Peyer's patch (tissue), 4 donors: ENCODE results near the gene FHL1.

ENCODE experiments used
- POLR2A ChIP-seq, 2 donors: fragments of 450-650 bp; IDR thresholded peaks; one replicate each; pipeline ENCODE4 v1.5.1; 2017; ENCODE audit warnings: antibody characterized with exemption in 2 of 2, mild to moderate bottlenecking in 2 of 2, moderate library complexity in 2 of 2
- TF ChIP-seq, protein P1 (sequence below), 6 experiments: fragments of 450-650 bp in 4 of 6; fragments of 200-600 bp in 2 of 6; sonication (generic) in 1 of 6; IDR thresholded peaks; one replicate each; pipeline ENCODE4 v1.5.1; 2017 to 2019; ENCODE audit warnings: antibody characterized with exemption in 6 of 6, mild to moderate bottlenecking in 3 of 6, moderate library complexity in 1 of 6

DNA sequence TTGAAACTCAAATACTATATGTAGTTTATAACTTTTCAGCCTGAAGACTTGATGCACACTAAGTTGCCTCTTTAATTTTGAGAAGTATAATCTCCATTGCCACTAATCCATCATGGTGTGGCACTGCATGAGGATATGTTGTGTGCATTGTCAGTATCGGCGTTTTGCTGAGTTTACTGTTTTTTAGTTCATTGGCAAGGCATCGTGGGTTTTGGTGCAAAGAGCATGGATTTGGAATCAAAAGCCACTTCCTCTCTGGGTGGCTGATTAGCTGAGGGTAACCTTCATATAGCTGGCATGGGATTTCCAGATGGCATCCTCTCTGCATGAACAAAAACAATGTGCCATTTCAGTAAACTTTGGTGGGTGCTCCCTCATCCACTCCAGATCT lies 38.7 kb downstream of the FHL1 start:
- TF ChIP-seq, protein P1, sequence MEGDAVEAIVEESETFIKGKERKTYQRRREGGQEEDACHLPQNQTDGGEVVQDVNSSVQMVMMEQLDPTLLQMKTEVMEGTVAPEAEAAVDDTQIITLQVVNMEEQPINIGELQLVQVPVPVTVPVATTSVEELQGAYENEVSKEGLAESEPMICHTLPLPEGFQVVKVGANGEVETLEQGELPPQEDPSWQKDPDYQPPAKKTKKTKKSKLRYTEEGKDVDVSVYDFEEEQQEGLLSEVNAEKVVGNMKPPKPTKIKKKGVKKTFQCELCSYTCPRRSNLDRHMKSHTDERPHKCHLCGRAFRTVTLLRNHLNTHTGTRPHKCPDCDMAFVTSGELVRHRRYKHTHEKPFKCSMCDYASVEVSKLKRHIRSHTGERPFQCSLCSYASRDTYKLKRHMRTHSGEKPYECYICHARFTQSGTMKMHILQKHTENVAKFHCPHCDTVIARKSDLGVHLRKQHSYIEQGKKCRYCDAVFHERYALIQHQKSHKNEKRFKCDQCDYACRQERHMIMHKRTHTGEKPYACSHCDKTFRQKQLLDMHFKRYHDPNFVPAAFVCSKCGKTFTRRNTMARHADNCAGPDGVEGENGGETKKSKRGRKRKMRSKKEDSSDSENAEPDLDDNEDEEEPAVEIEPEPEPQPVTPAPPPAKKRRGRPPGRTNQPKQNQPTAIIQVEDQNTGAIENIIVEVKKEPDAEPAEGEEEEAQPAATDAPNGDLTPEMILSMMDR (IDR thresholded peaks at IDR 0.05) = no peak
- no peak for TF ChIP-seq POLR2A (IDR thresholded peaks at IDR 0.05)
